NCI-H2196 (cell line): ENCODE measurements around the gene SENP6.
A peak's percentile ranks its signal among the peaks of the same experiment; 100 is the strongest.

Experiments used
- DNase-seq: peaks from one replicate; lab custom pipeline; 2025; ENCODE audit not compliant: unreplicated experiment; lab: John Stamatoyannopoulos, UW

Gene SENP6

DNA sequence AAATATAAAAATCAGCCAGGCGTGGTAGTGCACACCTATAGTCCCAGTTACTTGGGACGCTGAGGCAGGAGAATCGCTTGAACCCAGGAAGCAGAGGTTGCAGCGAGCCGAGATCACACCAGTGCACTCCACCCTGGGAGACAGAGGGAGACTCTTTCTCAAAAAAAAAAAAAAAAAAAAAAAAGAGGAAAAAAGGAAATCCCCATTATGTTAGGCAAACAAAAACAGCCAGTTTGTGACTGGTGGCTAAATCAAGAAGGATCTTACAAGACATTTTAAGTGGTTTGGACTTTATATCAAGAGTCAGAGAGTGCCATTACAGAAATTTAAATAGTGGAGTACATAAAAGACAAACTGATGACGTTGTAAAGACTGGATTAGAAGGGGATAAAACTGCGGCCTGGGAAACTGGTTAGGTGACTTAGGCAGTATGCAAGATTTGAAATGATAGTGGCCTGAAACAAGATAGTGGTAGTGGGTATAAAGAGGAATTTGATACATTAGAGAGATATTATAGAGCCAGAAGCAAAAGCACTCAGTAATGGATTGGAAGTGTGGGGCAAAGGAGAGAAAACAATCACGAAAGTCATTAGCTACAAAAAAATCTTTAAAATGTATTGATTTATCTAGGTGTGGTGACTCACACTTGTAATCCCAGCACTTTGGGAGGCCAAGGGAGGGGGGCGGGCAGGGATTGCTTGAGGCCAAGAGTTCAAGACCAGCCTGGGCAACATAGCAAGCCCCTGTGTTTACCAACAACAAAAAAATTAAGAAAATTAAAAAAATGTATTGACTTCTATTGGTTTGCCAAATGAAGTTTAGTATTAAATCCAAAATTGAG is 145.7 kb downstream of the SENP6 start:
- no peak for DNase-seq

DNA sequence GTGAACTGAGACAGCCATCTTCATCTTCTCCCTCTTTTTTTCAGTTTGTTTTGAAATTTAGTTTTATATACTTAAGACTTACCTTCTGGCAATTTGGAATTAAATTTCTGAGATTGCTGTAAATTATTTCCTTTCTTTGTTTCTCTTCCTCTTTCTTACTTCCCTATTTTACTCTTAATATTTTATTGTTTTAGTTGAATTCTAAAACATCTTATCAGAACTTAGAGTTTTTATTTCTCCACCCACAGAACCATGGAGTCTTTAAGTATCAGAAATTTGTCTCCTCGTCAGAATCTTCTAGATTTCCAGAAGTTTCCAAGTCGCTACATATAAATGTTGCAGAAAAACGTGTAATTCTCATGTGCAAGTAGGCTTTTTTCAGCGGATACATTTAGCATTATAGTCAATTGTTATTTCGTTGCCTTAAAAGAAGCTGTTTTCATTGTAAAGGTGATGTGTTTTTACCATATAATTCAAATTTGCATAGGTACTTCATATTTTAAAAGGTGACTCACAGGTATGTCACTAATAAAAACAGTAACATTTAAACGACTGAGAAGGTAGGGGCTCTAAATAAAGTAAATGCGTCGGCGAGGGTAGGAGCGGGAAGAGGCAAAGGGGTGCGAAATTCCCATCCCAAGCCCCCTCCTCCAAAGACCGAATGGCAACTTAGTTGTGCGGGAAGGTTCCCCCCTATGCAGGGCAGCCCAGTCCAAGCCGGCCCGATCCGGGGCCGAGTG is 146.5 kb downstream of the SENP6 start:
- no peak for DNase-seq

DNA sequence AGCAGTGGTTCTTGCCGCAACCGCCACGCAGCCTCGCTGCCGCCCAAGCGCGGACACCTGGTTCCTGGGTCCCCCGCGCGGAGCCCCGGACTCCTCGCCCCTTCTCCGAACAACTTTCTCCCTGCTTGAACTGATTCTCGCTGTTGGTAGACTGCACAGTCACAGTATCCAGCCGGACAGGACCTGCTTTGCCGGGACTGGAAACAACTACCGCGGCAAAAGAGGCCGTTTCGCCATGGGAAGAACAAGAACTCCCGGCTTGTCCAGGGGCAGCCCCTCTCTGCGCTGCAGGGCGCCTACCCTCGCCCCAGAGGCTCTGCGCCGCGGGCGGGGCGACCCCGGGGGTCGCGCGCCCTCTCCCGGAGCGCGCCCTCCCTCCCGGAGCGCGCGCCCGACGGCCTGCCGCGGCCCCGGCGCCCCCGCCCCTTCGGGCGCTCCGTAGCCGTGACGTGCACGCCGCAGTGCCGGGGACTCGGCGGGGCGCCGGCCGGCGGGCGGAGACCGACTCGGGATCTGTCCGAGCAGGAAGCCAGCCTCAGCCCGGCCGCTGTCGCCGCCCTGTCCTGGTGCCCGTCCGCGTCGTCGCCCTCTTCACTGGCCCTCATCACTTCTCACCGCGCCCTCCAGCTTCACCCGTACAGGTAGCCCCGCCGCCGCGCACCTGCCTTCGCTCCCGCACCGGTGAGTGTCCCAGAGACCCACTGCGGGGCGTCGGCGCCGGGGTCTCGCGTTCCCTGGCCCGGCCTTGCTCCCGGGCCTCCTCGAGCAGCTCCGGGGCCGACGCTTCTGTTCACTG is 147.3 kb downstream of the SENP6 start, which contains the start of gene MYO6:
MYO6 (plus strand) TSS at position 497 of the 796 bp plus-strand sequence. CDS start 68,309 bp downstream, outside the sequence.
- DNase-seq = peak; percentile 79

GRCh38 chr6:75751443-75751842 is 149.8 kb downstream of the SENP6 start:
- no peak for DNase-seq

DNA sequence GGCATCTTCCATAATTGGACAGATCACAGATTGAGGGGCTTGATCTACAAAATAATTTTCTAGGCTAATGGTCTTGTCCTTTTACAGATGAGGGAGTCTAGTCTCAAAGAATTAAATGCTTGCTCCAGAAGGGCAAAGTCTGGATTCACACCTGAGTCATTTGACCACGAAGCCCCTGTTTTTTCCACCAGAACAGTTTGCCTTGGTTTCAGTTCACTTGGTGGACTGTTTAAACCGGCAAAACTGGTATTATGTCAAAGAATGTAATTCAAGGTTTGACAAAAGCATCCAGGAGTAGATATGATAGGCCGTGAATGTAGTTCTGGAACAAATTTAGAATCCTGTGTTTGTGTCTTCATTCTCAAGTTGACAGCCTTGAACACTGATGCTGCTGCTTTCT is 150.7 kb downstream of the SENP6 start:
- DNase-seq = no peak

DNA sequence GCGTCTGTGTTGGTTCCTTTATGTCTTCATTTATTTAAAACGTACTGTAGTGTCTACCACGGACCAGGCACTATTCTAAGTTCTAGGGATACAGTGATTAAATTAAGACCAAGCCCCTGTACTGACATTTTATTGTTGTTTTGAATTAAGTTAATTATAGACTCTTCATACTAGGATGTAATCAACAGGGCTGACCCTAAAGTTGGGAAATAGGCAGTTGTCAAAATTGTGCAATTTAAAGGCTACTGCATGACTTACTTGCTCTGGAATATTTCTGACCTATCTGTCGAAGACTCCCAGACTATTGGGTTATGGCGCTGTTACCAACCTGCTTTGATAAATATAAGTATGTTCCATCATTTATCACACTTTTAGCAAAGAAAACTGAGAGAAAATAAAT is 154.0 kb downstream of the SENP6 start:
- DNase-seq = no peak

DNA sequence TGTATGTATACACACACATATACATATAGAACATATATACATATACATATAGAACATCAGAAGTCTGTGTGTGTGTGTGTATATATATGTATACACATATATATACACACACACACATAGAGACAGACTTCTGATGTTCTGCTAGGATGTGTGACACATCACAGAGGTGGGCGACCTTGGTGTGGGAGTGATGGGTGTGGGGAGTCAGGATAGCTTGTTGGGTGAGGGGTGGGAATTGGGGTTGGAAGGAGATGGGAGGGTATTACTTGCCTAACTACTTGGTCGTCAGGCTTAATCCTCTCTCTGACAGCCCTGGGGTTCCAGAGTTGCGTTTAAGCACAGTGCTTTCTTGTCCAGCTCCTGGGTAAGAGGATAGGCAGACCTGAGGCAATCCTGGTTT is 155.6 kb downstream of the SENP6 start:
- DNase-seq = no peak

DNA sequence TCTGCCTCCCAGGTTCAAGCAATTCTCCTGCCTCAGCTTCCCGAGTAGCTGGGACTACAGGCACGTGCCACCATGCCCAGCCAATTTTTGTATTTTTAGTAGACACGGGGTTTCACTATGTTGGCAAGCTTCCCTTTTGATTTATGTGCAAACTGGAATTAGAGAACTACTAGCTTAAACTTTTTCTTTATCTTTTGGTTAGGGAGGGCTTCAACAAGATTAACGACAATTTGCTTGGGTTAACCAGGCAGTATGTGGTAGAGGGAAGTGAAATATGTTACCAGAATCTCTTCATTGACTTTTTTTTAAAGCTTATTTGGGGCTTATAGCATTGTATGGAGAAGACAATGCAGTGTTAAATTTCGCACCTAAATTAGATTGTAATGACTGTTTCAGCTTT is 156.4 kb downstream of the SENP6 start:
- no peak for DNase-seq

DNA sequence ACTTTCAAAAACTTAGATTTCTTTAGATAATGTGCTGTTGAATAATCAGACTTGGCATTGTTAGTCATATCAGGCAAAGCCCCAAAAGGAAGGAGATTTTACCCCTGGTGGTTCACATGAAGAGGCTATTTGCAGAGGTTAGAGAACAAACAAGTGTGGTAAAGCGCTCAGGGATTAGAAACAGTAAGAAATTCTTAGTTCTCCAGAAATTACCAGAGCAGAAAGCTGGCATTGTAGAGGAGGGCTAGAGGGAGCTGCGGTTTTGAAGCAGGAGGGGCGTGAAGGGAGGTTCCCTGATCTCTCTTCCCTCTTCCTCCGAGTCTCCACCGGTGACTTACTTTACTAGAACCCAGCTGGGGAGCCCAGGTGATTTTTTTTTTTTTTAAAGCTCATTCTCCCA is 157.5 kb downstream of the SENP6 start:
- DNase-seq = no peak

GRCh38 chr6:75760320-75760719 is 158.6 kb downstream of the SENP6 start:
- no peak for DNase-seq

DNA sequence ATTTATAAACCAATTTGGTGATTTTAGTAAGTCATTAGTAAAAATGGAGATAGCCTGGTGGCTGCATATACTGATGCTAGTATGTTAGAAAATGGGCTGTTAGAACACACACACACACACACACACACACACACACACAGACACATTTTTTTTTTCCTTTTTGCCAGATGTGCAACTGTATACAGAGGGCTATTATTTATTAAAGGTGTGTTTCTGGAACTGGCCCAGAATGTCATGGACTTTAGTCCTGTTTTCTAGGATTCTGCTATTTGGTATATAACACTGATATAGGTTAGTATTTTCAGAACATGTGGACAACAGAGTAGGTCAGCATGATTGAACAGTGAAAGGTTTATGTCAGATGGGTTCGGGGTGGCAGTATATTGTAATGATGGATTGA is 159.8 kb downstream of the SENP6 start:
- DNase-seq = no peak

GRCh38 chr6:75762063-75762462 is 160.4 kb downstream of the SENP6 start:
- no peak for DNase-seq

DNA sequence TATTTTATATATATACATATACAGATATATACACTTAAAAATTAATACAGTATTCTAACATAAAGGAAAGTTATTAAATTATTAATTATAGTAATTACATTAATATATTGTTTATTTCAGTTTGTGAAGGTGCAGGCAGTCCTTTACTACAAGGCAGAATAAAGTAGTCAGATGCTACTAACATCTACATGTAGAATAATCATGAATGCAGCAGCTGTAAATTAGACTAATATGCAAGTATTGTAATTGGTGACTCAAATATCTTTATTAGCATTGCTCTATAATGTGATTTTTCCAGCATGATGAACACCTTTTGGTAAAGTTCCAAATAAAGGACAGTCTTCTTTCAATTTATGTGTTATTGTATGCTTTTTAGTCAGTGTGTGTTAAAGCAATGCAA is 164.7 kb downstream of the SENP6 start:
- no peak for DNase-seq
